ENCODE measurements around the gene ALG14. TPM values are rescaled to one million over a fixed set of nuclear protein-coding genes. Genes with fewer than 3 reads are reported as not detected.
"Not testable (repeated sequence)": the region's sequence is repeated elsewhere in the genome, so short reads cannot be mapped to it uniquely, and the experiment has no call there.

The ALG14 gene
- total RNA-seq, 1 donor, result 4.7 TPM

GRCh38 chr1:95096218-95096841 lies 23.6 kb upstream of the ALG14 start:
- no peak overlapping the region for H3K4me3 ChIP-seq (ENCODE audit: low read depth, low read length)
- TF ChIP-seq CTCF (IDR thresholded peaks at IDR 0.05; ENCODE audit: insufficient read depth, low read depth, low read length), result no peak
- DNase-seq (ENCODE audit: low read depth), result no peak

- DNase-seq (ENCODE audit: low read depth), result peak; percentile 76
- TF ChIP-seq CTCF (IDR thresholded peaks at IDR 0.05; ENCODE audit: insufficient read depth, low read depth, low read length), result no peak
- H3K4me3 ChIP-seq (ENCODE audit: low read depth, low read length), result no peak overlapping the region
Observed at GRCh38 chr1:95095833-95096217, 23.1 kb upstream of the ALG14 start.

GRCh38 chr1:95094923-95095322 lies 22.2 kb upstream of the ALG14 start:
- no peak for TF ChIP-seq CTCF (IDR thresholded peaks at IDR 0.05; ENCODE audit: insufficient read depth, low read depth, low read length)
- no peak overlapping the region for H3K4me3 ChIP-seq (ENCODE audit: low read depth, low read length)
- no peak for DNase-seq (ENCODE audit: low read depth)

GRCh38 chr1:95093296-95093695 lies 20.5 kb upstream of the ALG14 start:
- DNase-seq (ENCODE audit: low read depth), result no peak
- no peak overlapping the region for H3K4me3 ChIP-seq (ENCODE audit: low read depth, low read length)
- TF ChIP-seq CTCF (IDR thresholded peaks at IDR 0.05; ENCODE audit: insufficient read depth, low read depth, low read length), result no peak

GRCh38 chr1:95092891-95093290 lies 20.1 kb upstream of the ALG14 start:
- H3K4me3 ChIP-seq (ENCODE audit: low read depth, low read length); DNase-seq (ENCODE audit: low read depth): not testable (repeated sequence)

- not testable (repeated sequence) for DNase-seq (ENCODE audit: low read depth); H3K4me3 ChIP-seq (ENCODE audit: low read depth, low read length)
Observed at GRCh38 chr1:95091290-95091689, 18.5 kb upstream of the ALG14 start.

GRCh38 chr1:95089650-95090287 lies 17.0 kb upstream of the ALG14 start:
- no peak for TF ChIP-seq CTCF (IDR thresholded peaks at IDR 0.05; ENCODE audit: insufficient read depth, low read depth, low read length)
- no peak for DNase-seq (ENCODE audit: low read depth)
- H3K4me3 ChIP-seq (ENCODE audit: low read depth, low read length), result no peak overlapping the region

GRCh38 chr1:95088303-95088702 lies 15.6 kb upstream of the ALG14 start:
- no peak overlapping the region for H3K4me3 ChIP-seq (ENCODE audit: low read depth, low read length)
- no peak for DNase-seq (ENCODE audit: low read depth)
- no peak for TF ChIP-seq CTCF (IDR thresholded peaks at IDR 0.05; ENCODE audit: insufficient read depth, low read depth, low read length)
